ENCODE data around the gene ETV4.

DNA sequence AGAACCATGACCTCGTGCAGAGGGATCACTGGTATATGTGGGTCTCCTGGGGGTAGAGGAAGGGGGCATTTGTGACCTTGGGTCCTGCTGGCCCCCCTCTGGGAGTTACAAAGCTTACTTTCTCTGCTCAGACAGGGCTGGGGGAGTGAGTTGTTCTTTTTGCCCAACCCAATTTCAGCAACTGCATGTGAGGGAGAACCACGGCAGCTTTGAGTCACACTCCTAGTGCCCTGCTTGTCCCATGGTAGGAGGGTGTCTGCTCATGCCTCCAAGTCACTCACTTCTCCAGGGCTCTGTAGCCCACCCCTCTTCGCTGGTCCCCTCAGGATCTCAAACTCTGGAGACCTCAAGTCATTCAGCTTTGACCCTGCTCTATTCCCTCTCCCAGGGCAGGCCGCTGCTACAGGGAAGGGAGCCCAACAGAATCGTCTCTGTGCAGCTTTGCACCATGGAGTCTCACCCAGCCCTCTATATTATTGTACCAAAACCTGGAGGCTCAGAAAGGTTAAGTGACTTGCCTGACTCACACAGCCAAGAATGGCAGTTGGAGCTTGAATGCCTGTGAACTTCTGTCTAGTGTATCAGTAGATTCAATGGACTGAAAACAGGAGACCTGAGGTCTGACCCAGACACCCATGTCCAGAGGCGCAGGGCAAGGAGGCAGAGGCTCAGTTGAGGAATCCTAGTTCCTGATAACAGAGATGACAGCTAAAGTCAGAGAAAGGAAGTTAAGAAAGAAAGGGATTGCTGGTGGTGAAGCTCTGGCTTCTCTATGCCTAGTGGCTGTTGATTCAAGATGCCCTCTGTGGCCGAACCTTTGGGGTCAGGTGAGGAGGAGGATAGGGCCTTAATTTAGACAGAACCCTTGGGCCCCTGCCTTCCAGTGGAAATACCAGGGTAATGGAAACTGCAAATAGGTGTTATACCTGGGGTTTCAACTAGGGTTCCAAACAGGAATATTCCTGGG is 14.6 kb upstream of the ETV4 start:
- TF ChIP-seq CEBPB (IDR thresholded peaks at IDR 0.05): no peak
- TF ChIP-seq, protein P1, sequence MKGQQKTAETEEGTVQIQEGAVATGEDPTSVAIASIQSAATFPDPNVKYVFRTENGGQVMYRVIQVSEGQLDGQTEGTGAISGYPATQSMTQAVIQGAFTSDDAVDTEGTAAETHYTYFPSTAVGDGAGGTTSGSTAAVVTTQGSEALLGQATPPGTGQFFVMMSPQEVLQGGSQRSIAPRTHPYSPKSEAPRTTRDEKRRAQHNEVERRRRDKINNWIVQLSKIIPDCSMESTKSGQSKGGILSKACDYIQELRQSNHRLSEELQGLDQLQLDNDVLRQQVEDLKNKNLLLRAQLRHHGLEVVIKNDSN (IDR thresholded peaks at IDR 0.05): no peak
- TF ChIP-seq EGR1 (IDR thresholded peaks at IDR 0.05): no peak
- no peak for TF ChIP-seq FOXM1 (IDR thresholded peaks at IDR 0.05; ENCODE audit: borderline replicate concordance, low read depth)
- TF ChIP-seq, protein P2, sequence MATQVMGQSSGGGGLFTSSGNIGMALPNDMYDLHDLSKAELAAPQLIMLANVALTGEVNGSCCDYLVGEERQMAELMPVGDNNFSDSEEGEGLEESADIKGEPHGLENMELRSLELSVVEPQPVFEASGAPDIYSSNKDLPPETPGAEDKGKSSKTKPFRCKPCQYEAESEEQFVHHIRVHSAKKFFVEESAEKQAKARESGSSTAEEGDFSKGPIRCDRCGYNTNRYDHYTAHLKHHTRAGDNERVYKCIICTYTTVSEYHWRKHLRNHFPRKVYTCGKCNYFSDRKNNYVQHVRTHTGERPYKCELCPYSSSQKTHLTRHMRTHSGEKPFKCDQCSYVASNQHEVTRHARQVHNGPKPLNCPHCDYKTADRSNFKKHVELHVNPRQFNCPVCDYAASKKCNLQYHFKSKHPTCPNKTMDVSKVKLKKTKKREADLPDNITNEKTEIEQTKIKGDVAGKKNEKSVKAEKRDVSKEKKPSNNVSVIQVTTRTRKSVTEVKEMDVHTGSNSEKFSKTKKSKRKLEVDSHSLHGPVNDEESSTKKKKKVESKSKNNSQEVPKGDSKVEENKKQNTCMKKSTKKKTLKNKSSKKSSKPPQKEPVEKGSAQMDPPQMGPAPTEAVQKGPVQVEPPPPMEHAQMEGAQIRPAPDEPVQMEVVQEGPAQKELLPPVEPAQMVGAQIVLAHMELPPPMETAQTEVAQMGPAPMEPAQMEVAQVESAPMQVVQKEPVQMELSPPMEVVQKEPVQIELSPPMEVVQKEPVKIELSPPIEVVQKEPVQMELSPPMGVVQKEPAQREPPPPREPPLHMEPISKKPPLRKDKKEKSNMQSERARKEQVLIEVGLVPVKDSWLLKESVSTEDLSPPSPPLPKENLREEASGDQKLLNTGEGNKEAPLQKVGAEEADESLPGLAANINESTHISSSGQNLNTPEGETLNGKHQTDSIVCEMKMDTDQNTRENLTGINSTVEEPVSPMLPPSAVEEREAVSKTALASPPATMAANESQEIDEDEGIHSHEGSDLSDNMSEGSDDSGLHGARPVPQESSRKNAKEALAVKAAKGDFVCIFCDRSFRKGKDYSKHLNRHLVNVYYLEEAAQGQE (IDR thresholded peaks at IDR 0.05; ENCODE audit: low read depth): no peak
- TF ChIP-seq TEAD4 (IDR thresholded peaks at IDR 0.05): no peak
- TF ChIP-seq, protein P3, sequence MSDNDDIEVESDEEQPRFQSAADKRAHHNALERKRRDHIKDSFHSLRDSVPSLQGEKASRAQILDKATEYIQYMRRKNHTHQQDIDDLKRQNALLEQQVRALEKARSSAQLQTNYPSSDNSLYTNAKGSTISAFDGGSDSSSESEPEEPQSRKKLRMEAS (IDR thresholded peaks at IDR 0.05): no peak
- TF ChIP-seq RAD21 (IDR thresholded peaks at IDR 0.05; ENCODE audit: low read depth): no peak
- TF ChIP-seq YY1 (IDR thresholded peaks at IDR 0.05; ENCODE audit: low read depth): no peak
- TF ChIP-seq TAF1 (IDR thresholded peaks at IDR 0.05; ENCODE audit: low read depth): no peak
- TF ChIP-seq EP300 (IDR thresholded peaks at IDR 0.05; ENCODE audit: borderline replicate concordance): no peak
- no peak for TF ChIP-seq TCF12 (IDR thresholded peaks at IDR 0.05; ENCODE audit: low read depth)
